Neural progenitor cell (in vitro differentiated cells): ENCODE measurements around the gene GRID1. TPM values are rescaled to one million over a fixed set of nuclear protein-coding genes. Genes with fewer than 3 reads are reported as not detected.

Experiments
- DNase-seq: peaks from one replicate; pipeline ENCODE4 v3.0.0-alpha.2; 2016; ENCODE audit warnings: low spot score
- H2AFZ ChIP-seq: fragments of 200-600 bp; sonication (generic); replicated peaks from 2 replicates; pipeline ENCODE4 v1.6.1; 2016; ENCODE audit warnings: antibody characterized with exemption
- H3F3A ChIP-seq: fragments of 200-600 bp; sonication (generic); 2 replicates; pipeline ENCODE4 v1.6.1; 2016; ENCODE audit warnings: antibody characterized with exemption, low read depth
- H3K27ac ChIP-seq: fragments of 200-600 bp; sonication (generic); 2 replicates; pipeline ENCODE4 v1.5.1; 2016; ENCODE audit warnings: mild to moderate bottlenecking
- H3K27me3 ChIP-seq: fragments of 200-600 bp; sonication (generic); 2 replicates; pipeline ENCODE4 v1.6.1; 2016; ENCODE audit warnings: mild to moderate bottlenecking, moderate library complexity
- H3K36me3 ChIP-seq: fragments of 200-600 bp; sonication (generic); 2 replicates; pipeline ENCODE4 v1.5.1; 2016
- H3K4me1 ChIP-seq: fragments of 200-600 bp; sonication (generic); 2 replicates; pipeline ENCODE4 v1.6.1; 2016; ENCODE audit warnings: mixed run types
- H3K4me2 ChIP-seq: fragments of 200-600 bp; sonication (generic); 2 replicates; pipeline ENCODE4 v1.6.1; 2016
- H3K4me3 ChIP-seq: fragments of 200-600 bp; sonication (generic); 2 replicates; pipeline ENCODE4 v1.5.1; 2016
- H3K79me2 ChIP-seq: fragments of 200-600 bp; sonication (generic); 2 replicates; pipeline ENCODE4 v1.6.1; 2016; ENCODE audit warnings: low read depth
- H3K9ac ChIP-seq: fragments of 200-600 bp; sonication (generic); 2 replicates; pipeline ENCODE4 v1.6.1; 2016
- H3K9me3 ChIP-seq: fragments of 200-600 bp; sonication (generic); 2 replicates; pipeline ENCODE4 v1.5.1; 2016; ENCODE audit warnings: low read depth
- H4K20me1 ChIP-seq: fragments of 200-600 bp; sonication (generic); 2 replicates; pipeline ENCODE4 v1.6.1; 2016; ENCODE audit warnings: low read depth
- H3K27ac Mint-ChIP-seq: 3 replicates; pipeline ENCODE4 v1.8.0; 2021; ENCODE audit warnings: mixed read lengths
- H3K27me3 Mint-ChIP-seq: 2 replicates; pipeline ENCODE4 v1.8.0; 2022; ENCODE audit warnings: low read depth, mild to moderate bottlenecking, inconsistent platforms, moderate library complexity, mixed read lengths; ENCODE audit not compliant: insufficient read depth
- H3K36me3 Mint-ChIP-seq: 3 replicates; pipeline ENCODE4 v1.8.0; 2021; ENCODE audit warnings: mixed read lengths
- H3K4me1 Mint-ChIP-seq: 3 replicates; pipeline ENCODE4 v1.8.0; 2021; ENCODE audit warnings: mixed read lengths
- H3K4me3 Mint-ChIP-seq: 3 replicates; pipeline ENCODE4 v1.8.0; 2021; ENCODE audit warnings: mild to moderate bottlenecking, moderate library complexity, mixed read lengths
- H3K9me3 Mint-ChIP-seq: 3 replicates; pipeline ENCODE4 v1.8.0; 2020; ENCODE audit warnings: mixed read lengths
- EZH2 ChIP-seq: fragments of 200-600 bp; sonication (generic); IDR thresholded peaks from 2 replicates; pipeline ENCODE4 v1.6.1; 2017; ENCODE audit warnings: antibody characterized with exemption, mild to moderate bottlenecking, moderate library complexity
- EZH2phosphoT487 ChIP-seq: fragments of 200-600 bp; sonication (generic); IDR thresholded peaks from 2 replicates; pipeline ENCODE4 v1.6.1; 2017; ENCODE audit warnings: antibody characterized with exemption
- total RNA-seq: library from RNA; depleted of rRNA; stranded (reverse); fragments of >200 nt; gene quantifications from 2 replicates; pipeline ENCODE4 v1.2.3, GENCODE V29; 2015; ENCODE audit warnings: low replicate concordance
- TF ChIP-seq, protein P1 (sequence below): fragments of 200-600 bp; sonication (generic); IDR thresholded peaks from 2 replicates; pipeline ENCODE4 v1.5.1; 2017; ENCODE audit warnings: antibody characterized with exemption, mild to moderate bottlenecking

Gene GRID1
- total RNA-seq, 1 donor from 2014 or later, result not detected

DNA sequence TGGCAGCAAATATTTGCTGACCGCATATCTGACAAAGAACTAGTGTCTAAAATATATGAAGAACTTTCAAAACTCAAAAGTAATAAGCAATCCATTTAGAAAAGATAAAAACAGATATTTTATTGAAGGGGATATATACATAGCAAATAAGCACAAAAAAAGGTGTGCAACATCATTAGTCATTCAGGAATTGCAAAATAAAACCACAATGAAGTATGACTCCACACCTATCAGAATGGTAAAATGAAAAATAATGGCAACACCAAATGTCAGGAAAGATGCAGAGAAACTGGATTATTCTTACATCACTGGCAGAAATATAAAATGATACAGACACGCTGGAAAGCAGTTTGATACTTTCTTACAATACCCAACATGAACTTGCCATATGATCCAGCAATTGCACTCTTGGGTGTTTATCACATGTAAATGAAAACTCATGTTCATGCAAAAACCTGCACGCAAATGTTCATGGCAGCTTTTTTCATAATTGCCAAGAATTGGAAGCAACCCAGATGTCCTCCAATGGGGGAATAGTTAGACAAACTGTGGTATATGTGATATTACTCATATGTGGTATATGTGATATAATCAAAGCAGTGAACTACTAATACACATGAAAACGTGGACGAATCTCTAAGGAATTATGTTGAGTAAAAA, 645.5 kb downstream of the GRID1 start:
- Histone ChIP-seq H3K27me3 (no peaks in the 10 kb centered on the region), H3K27ac (no peak overlapping the region), H3F3A (no peaks in the 10 kb centered on the region), H3K4me2 (no peak overlapping the region), H3K9ac (no peak overlapping the region), H3K4me3 (no peak overlapping the region), H3K79me2 (no peaks in the 10 kb centered on the region), H3K4me1 (no peaks in the 10 kb centered on the region), H4K20me1 (no peaks in the 10 kb centered on the region), H3K36me3 (no peaks in the 10 kb centered on the region), H2AFZ (no peak overlapping the region), H3K9me3 (no peaks in the 10 kb centered on the region)
- no peak for TF ChIP-seq EZH2
- TF ChIP-seq EZH2phosphoT487, result no peak
- TF ChIP-seq, protein P1, sequence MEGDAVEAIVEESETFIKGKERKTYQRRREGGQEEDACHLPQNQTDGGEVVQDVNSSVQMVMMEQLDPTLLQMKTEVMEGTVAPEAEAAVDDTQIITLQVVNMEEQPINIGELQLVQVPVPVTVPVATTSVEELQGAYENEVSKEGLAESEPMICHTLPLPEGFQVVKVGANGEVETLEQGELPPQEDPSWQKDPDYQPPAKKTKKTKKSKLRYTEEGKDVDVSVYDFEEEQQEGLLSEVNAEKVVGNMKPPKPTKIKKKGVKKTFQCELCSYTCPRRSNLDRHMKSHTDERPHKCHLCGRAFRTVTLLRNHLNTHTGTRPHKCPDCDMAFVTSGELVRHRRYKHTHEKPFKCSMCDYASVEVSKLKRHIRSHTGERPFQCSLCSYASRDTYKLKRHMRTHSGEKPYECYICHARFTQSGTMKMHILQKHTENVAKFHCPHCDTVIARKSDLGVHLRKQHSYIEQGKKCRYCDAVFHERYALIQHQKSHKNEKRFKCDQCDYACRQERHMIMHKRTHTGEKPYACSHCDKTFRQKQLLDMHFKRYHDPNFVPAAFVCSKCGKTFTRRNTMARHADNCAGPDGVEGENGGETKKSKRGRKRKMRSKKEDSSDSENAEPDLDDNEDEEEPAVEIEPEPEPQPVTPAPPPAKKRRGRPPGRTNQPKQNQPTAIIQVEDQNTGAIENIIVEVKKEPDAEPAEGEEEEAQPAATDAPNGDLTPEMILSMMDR, result no peak
- Mint-ChIP-seq H3K9me3 (peaks cover 2% of the 10 kb centered on the region), H3K27ac (no peak overlapping the region), H3K27me3 (no peaks in the 10 kb centered on the region), H3K36me3 (no peaks in the 10 kb centered on the region), H3K4me3 (no peak overlapping the region), H3K4me1 (peaks cover 5% of the 10 kb centered on the region)
- no peak for DNase-seq

DNA sequence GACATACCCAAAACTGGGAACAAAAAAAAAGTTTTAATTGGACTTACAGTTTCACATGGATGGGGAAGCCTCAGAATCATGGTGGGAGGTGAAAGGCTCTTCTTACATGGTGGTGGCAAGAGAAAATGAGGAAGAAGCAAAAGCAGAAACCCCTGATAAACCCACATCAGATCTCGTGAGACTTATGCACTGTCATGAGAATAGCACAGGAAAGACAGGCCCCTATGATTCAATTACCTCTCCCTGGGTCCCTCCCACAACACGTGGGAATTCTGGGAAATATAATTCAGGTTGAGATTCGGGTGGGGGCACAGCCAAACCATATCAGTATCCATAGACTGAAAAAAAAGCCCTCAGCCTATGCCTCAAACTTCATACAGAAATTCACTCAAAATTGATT, 647.2 kb downstream of the GRID1 start:
- Mint-ChIP-seq H3K36me3 (no peaks in the 10 kb centered on the region), H3K27me3 (no peaks in the 10 kb centered on the region), H3K9me3 (no peaks in the 10 kb centered on the region), H3K27ac (no peak overlapping the region), H3K4me1 (no peaks in the 10 kb centered on the region), H3K4me3 (no peak overlapping the region)
- H3K79me2 ChIP-seq, result no peaks in the 10 kb centered on the region
- TF ChIP-seq EZH2 (no peak), EZH2phosphoT487 (no peak)
- TF ChIP-seq, protein P1, result no peak
- no peak overlapping the region for H2AFZ ChIP-seq
- no peaks in the 10 kb centered on the region for H3K4me1 ChIP-seq
- no peak overlapping the region for H3K4me2 ChIP-seq
- H3K36me3 ChIP-seq, result no peaks in the 10 kb centered on the region
- no peak overlapping the region for H3K27ac ChIP-seq
- no peaks in the 10 kb centered on the region for H4K20me1 ChIP-seq
- no peak for DNase-seq
- no peaks in the 10 kb centered on the region for H3F3A ChIP-seq
- H3K9ac ChIP-seq, result no peak overlapping the region
- H3K27me3 ChIP-seq, result no peaks in the 10 kb centered on the region
- no peak overlapping the region for H3K4me3 ChIP-seq
- no peaks in the 10 kb centered on the region for H3K9me3 ChIP-seq

DNA sequence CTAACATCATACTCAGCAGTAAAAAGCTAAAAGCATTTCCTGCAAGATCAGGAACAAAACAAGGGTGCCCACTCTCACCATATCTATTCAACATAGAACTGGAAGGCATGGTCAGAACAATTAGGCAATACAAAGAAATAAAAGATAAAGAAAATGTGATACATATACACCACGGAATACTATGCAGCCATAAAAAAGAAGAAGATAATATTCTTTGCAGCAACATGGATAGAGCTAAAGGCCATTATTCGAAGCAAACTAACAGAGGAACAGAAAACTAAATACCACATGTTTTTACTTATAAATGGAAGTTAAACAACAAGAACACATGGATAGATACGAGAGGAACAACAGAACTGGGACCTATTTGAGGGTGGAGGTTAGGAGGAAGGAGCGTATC, 652.7 kb downstream of the GRID1 start:
- Mint-ChIP-seq H3K27ac (no peak overlapping the region), H3K4me3 (no peak overlapping the region), H3K27me3 (no peaks in the 10 kb centered on the region), H3K36me3 (no peaks in the 10 kb centered on the region), H3K9me3 (no peaks in the 10 kb centered on the region), H3K4me1 (no peaks in the 10 kb centered on the region)
- Histone ChIP-seq H3K27me3 (no peaks in the 10 kb centered on the region), H3K4me2 (no peak overlapping the region), H3K9ac (no peak overlapping the region), H3K4me3 (no peak overlapping the region), H3K36me3 (no peaks in the 10 kb centered on the region), H3K27ac (no peak overlapping the region), H3K9me3 (no peaks in the 10 kb centered on the region), H3K79me2 (no peaks in the 10 kb centered on the region), H3K4me1 (no peaks in the 10 kb centered on the region), H4K20me1 (no peaks in the 10 kb centered on the region), H3F3A (no peaks in the 10 kb centered on the region), H2AFZ (no peak overlapping the region)
- no peak for DNase-seq
- no peak for TF ChIP-seq EZH2phosphoT487
- no peak for TF ChIP-seq EZH2
- TF ChIP-seq, protein P1, result no peak
